ENCODE results near the gene OOEP. TPM values are rescaled to one million over a fixed set of nuclear protein-coding genes. Genes with fewer than 3 reads are reported as not detected.

OOEP gene
- polyA plus RNA-seq, 1 of the 3 experiments (the other 2 are of a cell fraction): not detected

GRCh38 chr6:73343164-73343563 is 26.5 kb downstream of the OOEP start:
- H3K79me2 ChIP-seq (ENCODE audit: insufficient read depth): no peaks in the 10 kb centered on the region
- no peak overlapping the region for H3K4me2 ChIP-seq
- H3K27me3 ChIP-seq (ENCODE audit: insufficient read depth): no peaks in the 10 kb centered on the region
- CTCF ChIA-PET: interaction anchor here (2.7 kb wide), 1 partner anchor 16 kb away, joined by 12 read pairs; no protein-coding TSS in a partner anchor
- H3K4me3 ChIP-seq (ENCODE audit: low read depth in 2 of 2, low read length in 1 of 2): no peak overlapping the region
- H2AFZ ChIP-seq (ENCODE audit: low read depth): no peak overlapping the region
- H3K9ac ChIP-seq: no peak overlapping the region
- no peaks in the 10 kb centered on the region for H3K36me3 ChIP-seq (replicated peaks in 1 of 2; ENCODE audit: control insufficient read depth in 1 of 2, insufficient read depth in 2 of 2, low read length in 1 of 2)
- no peaks in the 10 kb centered on the region for H3K4me1 ChIP-seq (ENCODE audit: control insufficient read depth in 1 of 2, insufficient read depth in 2 of 2, low read depth in 1 of 2, low read length in 1 of 2)
- no peak overlapping the region for H3K27ac ChIP-seq (ENCODE audit: low read depth in 2 of 2, low read length in 1 of 2)
- H4K20me1 ChIP-seq (ENCODE audit: insufficient read depth): no peaks in the 10 kb centered on the region
- TF ChIP-seq RCOR1 (IDR thresholded peaks at IDR 0.05; ENCODE audit: low read length) (no peak), JUND (IDR thresholded peaks at IDR 0.05) (no peak), POLR2AphosphoS5 (IDR thresholded peaks at IDR 0.05; ENCODE audit: low read depth, low read length) (no peak), CHD2 (IDR thresholded peaks at IDR 0.05; ENCODE audit: low read length, partially characterized antibody) (no peak), GATA2 (CRISPR knock-in tag; IDR thresholded peaks at IDR 0.05) (no peak), TAF1 (IDR thresholded peaks at IDR 0.05; ENCODE audit: borderline replicate concordance, low read depth, low read length) (no peak), GABPA (IDR thresholded peaks at IDR 0.05; ENCODE audit: low read depth) (no peak), RXRA (IDR thresholded peaks at IDR 0.05; ENCODE audit: borderline replicate concordance, low read depth) (no peak), SIN3A (IDR thresholded peaks at IDR 0.05; ENCODE audit: borderline replicate concordance, low read depth, low read length) (no peak)
- H3K9me2 ChIP-seq: no peaks in the 10 kb centered on the region
- H3F3A ChIP-seq (replicated peaks; ENCODE audit: insufficient read depth): no peaks in the 10 kb centered on the region
- POLR2A ChIA-PET: no interaction called here
- H3K9me3 ChIP-seq: no peaks in the 10 kb centered on the region
- no peak for DNase-seq

GRCh38 chr6:73342174-73342573 is 27.5 kb downstream of the OOEP start:
- no peak overlapping the region for H2AFZ ChIP-seq (ENCODE audit: low read depth)
- 55% methylated on average over 5 of the region's 5 CpGs for WGBS (ENCODE audit: low lambda C conversion rate)

More at GRCh38 chr6:73342174-73342573, 27.5 kb downstream of the OOEP start:
- Histone ChIP-seq H3K4me3 (ENCODE audit: low read depth in 2 of 2, low read length in 1 of 2) (no peak overlapping the region), H3K79me2 (ENCODE audit: insufficient read depth) (no peaks in the 10 kb centered on the region), H3K27ac (ENCODE audit: low read depth in 2 of 2, low read length in 1 of 2) (no peak overlapping the region), H3K4me1 (ENCODE audit: control insufficient read depth in 1 of 2, insufficient read depth in 2 of 2, low read depth in 1 of 2, low read length in 1 of 2) (no peaks in the 10 kb centered on the region), H3F3A (replicated peaks; ENCODE audit: insufficient read depth) (no peaks in the 10 kb centered on the region), H3K4me2 (no peak overlapping the region), H4K20me1 (ENCODE audit: insufficient read depth) (no peaks in the 10 kb centered on the region), H3K36me3 (replicated peaks in 1 of 2; ENCODE audit: control insufficient read depth in 1 of 2, insufficient read depth in 2 of 2, low read length in 1 of 2) (no peaks in the 10 kb centered on the region), H3K9me3 (no peaks in the 10 kb centered on the region), H3K9ac (no peak overlapping the region), H3K27me3 (ENCODE audit: insufficient read depth) (no peaks in the 10 kb centered on the region), H3K9me2 (no peaks in the 10 kb centered on the region)
- CTCF ChIA-PET: interaction anchor here (2.7 kb wide), 1 partner anchor 15 kb away, joined by 12 read pairs; no protein-coding TSS in a partner anchor
- no peak for DNase-seq
- no peak for TF ChIP-seq RXRA (IDR thresholded peaks at IDR 0.05; ENCODE audit: borderline replicate concordance, low read depth)
- no peak for TF ChIP-seq GATA2 (CRISPR knock-in tag; IDR thresholded peaks at IDR 0.05)
- no peak for TF ChIP-seq SIN3A (IDR thresholded peaks at IDR 0.05; ENCODE audit: borderline replicate concordance, low read depth, low read length)
- TF ChIP-seq JUND (IDR thresholded peaks at IDR 0.05): no peak
- no peak for TF ChIP-seq USF2 (IDR thresholded peaks at IDR 0.05; ENCODE audit: borderline replicate concordance, low read depth, low read length)
- TF ChIP-seq, protein P1, sequence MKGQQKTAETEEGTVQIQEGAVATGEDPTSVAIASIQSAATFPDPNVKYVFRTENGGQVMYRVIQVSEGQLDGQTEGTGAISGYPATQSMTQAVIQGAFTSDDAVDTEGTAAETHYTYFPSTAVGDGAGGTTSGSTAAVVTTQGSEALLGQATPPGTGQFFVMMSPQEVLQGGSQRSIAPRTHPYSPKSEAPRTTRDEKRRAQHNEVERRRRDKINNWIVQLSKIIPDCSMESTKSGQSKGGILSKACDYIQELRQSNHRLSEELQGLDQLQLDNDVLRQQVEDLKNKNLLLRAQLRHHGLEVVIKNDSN (IDR thresholded peaks at IDR 0.05; ENCODE audit: borderline replicate concordance, low read depth): no peak
- TF ChIP-seq RCOR1 (IDR thresholded peaks at IDR 0.05; ENCODE audit: low read length): no peak
- no peak for TF ChIP-seq RFX5 (IDR thresholded peaks at IDR 0.05; ENCODE audit: low read length)
- TF ChIP-seq RAD21 (IDR thresholded peaks at IDR 0.05; ENCODE audit: low read length): no peak
- TF ChIP-seq MXI1 (IDR thresholded peaks at IDR 0.05; ENCODE audit: low read depth, low read length): no peak
- no peak for TF ChIP-seq YY1 (IDR thresholded peaks at IDR 0.05; ENCODE audit: low read depth)
- TF ChIP-seq EZH2phosphoT487 (IDR thresholded peaks at IDR 0.05; ENCODE audit: borderline replicate concordance, low read depth): no peak
- no peak for TF ChIP-seq EP300 (IDR thresholded peaks at IDR 0.05; ENCODE audit: borderline replicate concordance in 1 of 2, low read depth in 1 of 2, low read length in 1 of 2)
- TF ChIP-seq TAF1 (IDR thresholded peaks at IDR 0.05; ENCODE audit: borderline replicate concordance, low read depth, low read length): no peak
- no peak for TF ChIP-seq SMC3 (IDR thresholded peaks at IDR 0.05; ENCODE audit: low read depth, low read length)
- TF ChIP-seq, protein P2, sequence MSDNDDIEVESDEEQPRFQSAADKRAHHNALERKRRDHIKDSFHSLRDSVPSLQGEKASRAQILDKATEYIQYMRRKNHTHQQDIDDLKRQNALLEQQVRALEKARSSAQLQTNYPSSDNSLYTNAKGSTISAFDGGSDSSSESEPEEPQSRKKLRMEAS (IDR thresholded peaks at IDR 0.05; ENCODE audit: low read depth): no peak
- no peak for TF ChIP-seq NFIC (IDR thresholded peaks at IDR 0.05; ENCODE audit: borderline replicate concordance)
- TF ChIP-seq POLR2AphosphoS5 (IDR thresholded peaks at IDR 0.05; ENCODE audit: low read depth, low read length): no peak
- POLR2A ChIA-PET: no interaction called here

Data from SK-N-SH (cell line).